RWPE2 (cell line): Measurements from ENCODE around the gene ASCL1.

Source experiments
- ATAC-seq: fragments of 200-7000 bp; cut with Tn5 transposase; 3 replicates; pipeline ENCODE4 v1.9.1; 2021; ENCODE audit warnings: low read depth
- DNase-seq: peaks from one replicate; pipeline ENCODE4 v3.0.0-alpha.2; 2020; ENCODE audit warnings: low spot score
- H3K27ac ChIP-seq: fragments of 450-650 bp; 2 replicates; pipeline ENCODE4 v1.5.1; 2017; ENCODE audit warnings: mild to moderate bottlenecking; ENCODE audit not compliant: poor library complexity, severe bottlenecking
- H3K27me3 ChIP-seq: fragments of 250-450 bp; sonication (Bioruptor Pico); 2 replicates; pipeline ENCODE4 v1.5.1; 2021; ENCODE audit warnings: mild to moderate bottlenecking, moderate library complexity; ENCODE audit not compliant: insufficient read depth, poor library complexity, severe bottlenecking
- H3K36me3 ChIP-seq: fragments of 250-450 bp; sonication (Bioruptor Pico); 2 replicates; pipeline ENCODE4 v1.5.1; 2020; ENCODE audit warnings: low read depth, mild to moderate bottlenecking, moderate library complexity
- H3K4me1 ChIP-seq: fragments of 250-450 bp; sonication (Bioruptor Pico); 2 replicates; pipeline ENCODE4 v1.5.1; 2021; ENCODE audit warnings: mild to moderate bottlenecking, moderate library complexity; ENCODE audit not compliant: insufficient read depth, poor library complexity, severe bottlenecking
- H3K4me3 ChIP-seq: fragments of 250-450 bp; sonication (Bioruptor Pico); 2 replicates; pipeline ENCODE4 v1.5.1; 2021; ENCODE audit warnings: mild to moderate bottlenecking, moderate library complexity; ENCODE audit not compliant: severe bottlenecking
- H3K9me3 ChIP-seq: fragments of 250-450 bp; sonication (Bioruptor Pico); 2 replicates; pipeline ENCODE4 v1.5.1; 2021; ENCODE audit warnings: mild to moderate bottlenecking, moderate library complexity; ENCODE audit not compliant: severe bottlenecking
- TF ChIP-seq, protein P1 (sequence below): fragments of 450-650 bp; IDR thresholded peaks from one replicate; pipeline ENCODE4 v1.5.1; 2017; ENCODE audit warnings: mild to moderate bottlenecking, moderate library complexity; ENCODE audit not compliant: poor library complexity, severe bottlenecking

Gene ASCL1

DNA sequence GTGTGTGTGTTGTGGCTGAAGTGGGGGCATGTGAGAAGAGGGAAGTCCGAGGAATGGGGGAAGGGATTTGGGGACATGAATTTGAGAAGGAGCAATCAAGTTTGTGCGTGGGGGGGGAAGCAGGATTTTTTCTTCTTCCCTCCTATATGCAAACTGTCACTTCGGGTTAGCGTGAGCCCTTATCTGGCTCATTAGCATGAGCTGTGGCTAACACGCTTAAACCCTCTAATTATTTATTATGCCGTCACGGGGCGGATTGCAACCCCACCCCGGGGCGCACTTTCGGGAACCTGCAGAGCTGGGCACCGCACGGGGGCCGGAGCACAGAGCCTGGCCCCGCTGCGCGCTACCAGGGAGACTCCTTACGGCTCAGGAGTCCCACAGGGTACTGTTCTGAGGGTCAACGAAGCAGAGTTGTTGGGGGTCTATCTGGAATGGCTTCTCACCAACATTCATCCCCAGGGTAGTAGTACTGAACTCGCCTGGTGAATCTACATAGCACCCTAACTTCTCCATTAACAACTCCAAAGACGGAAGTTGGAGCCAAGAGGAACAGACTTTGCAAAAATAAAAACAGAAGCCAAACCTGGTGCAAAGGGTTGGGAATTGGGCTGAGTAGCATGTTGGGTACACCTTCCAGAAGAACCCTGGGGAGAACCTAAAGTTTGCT, 6.4 kb upstream of the ASCL1 start:
- TF ChIP-seq, protein P1, sequence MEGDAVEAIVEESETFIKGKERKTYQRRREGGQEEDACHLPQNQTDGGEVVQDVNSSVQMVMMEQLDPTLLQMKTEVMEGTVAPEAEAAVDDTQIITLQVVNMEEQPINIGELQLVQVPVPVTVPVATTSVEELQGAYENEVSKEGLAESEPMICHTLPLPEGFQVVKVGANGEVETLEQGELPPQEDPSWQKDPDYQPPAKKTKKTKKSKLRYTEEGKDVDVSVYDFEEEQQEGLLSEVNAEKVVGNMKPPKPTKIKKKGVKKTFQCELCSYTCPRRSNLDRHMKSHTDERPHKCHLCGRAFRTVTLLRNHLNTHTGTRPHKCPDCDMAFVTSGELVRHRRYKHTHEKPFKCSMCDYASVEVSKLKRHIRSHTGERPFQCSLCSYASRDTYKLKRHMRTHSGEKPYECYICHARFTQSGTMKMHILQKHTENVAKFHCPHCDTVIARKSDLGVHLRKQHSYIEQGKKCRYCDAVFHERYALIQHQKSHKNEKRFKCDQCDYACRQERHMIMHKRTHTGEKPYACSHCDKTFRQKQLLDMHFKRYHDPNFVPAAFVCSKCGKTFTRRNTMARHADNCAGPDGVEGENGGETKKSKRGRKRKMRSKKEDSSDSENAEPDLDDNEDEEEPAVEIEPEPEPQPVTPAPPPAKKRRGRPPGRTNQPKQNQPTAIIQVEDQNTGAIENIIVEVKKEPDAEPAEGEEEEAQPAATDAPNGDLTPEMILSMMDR: no peak
- Histone ChIP-seq H3K9me3 (no peaks in the 10 kb centered on the region), H3K36me3 (no peaks in the 10 kb centered on the region), H3K27ac (no peak overlapping the region), H3K4me3 (no peak overlapping the region), H3K27me3 (peaks cover 72% of the 10 kb centered on the region), H3K4me1 (no peaks in the 10 kb centered on the region)
- ATAC-seq (no peak), DNase-seq (no peak)

DNA sequence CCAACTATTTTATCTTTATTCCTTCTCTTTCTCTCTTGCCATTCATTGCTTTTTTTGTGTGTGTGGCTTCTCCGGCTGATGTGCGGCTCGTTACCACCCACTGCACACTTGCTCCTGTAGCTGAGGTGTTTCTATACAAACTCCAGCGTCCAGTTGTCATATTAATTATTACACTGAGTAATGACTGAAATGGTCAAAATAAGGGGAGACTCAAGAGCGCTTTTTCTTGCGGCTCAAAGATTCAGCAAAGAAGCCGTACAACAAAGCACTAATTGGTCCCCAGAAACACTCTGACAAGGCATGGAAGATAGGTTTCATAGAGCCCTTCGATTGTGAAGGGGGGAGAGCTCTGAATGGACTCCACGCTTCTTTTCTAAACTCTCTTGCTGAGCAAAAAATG, 5.6 kb upstream of the ASCL1 start:
- TF ChIP-seq, protein P1: no peak
- H3K9me3 ChIP-seq: no peaks in the 10 kb centered on the region
- no peak overlapping the region for H3K27ac ChIP-seq
- DNase-seq (no peak), ATAC-seq (no peak)
- no peak overlapping the region for H3K4me3 ChIP-seq
- no peaks in the 10 kb centered on the region for H3K36me3 ChIP-seq
- peaks cover 79% of the 10 kb centered on the region for H3K27me3 ChIP-seq
- no peaks in the 10 kb centered on the region for H3K4me1 ChIP-seq

DNA sequence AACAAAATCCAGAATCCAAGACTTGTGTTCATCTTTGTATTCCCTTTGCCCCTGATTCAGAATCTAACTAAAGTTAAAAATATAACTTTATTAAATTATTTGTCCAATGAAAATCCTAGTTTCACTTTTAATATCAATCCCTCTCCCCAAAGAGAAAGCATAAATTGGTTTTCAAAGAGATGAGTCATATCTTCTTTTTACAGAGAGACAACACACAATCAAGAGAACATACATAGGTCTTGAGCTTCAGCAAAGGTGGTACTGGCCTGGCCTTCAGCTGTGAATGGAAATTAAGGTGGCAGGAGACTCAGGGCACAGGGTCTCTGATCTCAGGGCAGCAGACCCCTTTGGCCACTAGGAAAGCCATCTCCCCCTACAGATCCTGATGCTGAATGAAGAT, 4.3 kb upstream of the ASCL1 start:
- DNase-seq: no peak
- no peaks in the 10 kb centered on the region for H3K4me1 ChIP-seq
- TF ChIP-seq, protein P1: no peak
- no peak overlapping the region for H3K27ac ChIP-seq
- no peaks in the 10 kb centered on the region for H3K36me3 ChIP-seq
- peaks cover 92% of the 10 kb centered on the region for H3K27me3 ChIP-seq
- ATAC-seq: no peak
- H3K9me3 ChIP-seq: no peaks in the 10 kb centered on the region
- H3K4me3 ChIP-seq: no peak overlapping the region

DNA sequence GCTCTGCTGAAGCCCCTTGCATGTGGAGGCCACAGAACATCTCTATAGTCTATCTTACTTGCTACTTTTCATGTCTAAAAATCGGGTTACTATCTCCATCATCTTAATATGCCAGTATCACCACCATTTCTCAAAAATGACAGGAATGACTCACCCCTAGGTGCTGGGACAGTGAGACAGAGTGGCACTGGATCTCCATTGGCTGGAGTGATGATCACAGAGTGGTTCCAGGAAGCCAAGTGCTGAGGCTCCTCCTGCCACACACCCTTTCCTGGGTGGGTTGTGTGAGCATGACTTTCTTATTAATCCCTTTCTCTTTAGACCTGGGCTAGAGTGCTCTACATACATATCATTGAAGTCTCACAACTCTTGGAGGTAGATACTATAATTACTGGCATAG, 3.3 kb upstream of the ASCL1 start:
- Histone ChIP-seq H3K27ac (no peak overlapping the region), H3K4me1 (no peaks in the 10 kb centered on the region), H3K36me3 (no peaks in the 10 kb centered on the region), H3K27me3 (peaks cover 98% of the 10 kb centered on the region), H3K4me3 (no peak overlapping the region), H3K9me3 (no peaks in the 10 kb centered on the region)
- DNase-seq (no peak), ATAC-seq (no peak)
- TF ChIP-seq, protein P1: no peak

DNA sequence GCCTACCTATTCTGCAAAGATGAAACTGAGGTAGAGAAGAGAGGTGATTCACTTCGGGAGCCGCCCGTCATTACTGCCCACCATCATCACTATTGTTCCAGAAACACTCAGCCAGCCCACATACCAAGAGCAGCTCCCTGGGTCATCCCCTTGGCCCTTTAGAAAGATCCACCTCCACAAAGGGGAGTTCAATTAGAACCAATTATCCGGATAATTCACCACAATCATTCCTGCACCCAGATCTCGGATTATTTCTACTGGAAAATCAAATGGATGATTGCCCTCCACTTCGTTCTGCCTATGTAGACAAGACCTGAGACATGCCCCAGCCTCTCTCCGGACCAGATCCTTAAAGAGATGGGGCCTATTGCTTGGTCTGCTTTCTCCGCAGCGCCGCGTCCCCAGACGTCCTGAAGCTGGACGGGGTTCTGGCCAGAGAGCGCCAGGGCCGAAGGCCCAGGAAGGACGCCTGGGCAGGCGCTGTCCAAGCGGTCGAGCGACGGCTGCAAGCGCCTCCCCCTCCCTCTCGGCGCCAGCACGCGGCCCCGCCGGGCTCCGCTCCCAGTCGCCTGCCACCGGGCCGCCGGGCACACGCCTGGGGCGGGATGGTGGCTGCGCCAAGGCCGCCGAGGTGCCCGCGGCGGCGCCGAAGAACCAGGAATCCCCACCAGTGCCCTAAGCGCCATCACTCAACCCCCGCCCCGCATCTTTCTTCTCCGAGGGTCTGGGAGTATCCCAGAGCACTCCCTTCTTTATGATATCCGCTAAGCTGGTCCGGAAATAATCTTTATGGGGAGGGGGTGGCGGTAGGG, 1.3 kb upstream of the ASCL1 start:
- Histone ChIP-seq H3K9me3 (no peaks in the 10 kb centered on the region), H3K27me3 (peaks cover 98% of the 10 kb centered on the region), H3K4me1 (no peaks in the 10 kb centered on the region), H3K36me3 (no peaks in the 10 kb centered on the region), H3K27ac (no peak overlapping the region), H3K4me3 (no peak overlapping the region)
- TF ChIP-seq, protein P1: no peak
- DNase-seq: no peak
- ATAC-seq: peak; percentile 26; the same call in 1 of the 3 replicates
